GM04504 (cell line): Measurements from ENCODE around the gene ARHGAP8.
"Not testable (repeated sequence)": the region's sequence is repeated elsewhere in the genome, so short reads cannot be mapped to it uniquely, and the experiment has no call there.

Source experiments
- DNase-seq: peaks from one replicate; pipeline ENCODE4 v3.0.0-alpha.2; 2012; ENCODE audit warnings: low read depth

Gene ARHGAP8

GRCh38 chr22:44889255-44889878 is 137.0 kb downstream of the ARHGAP8 start:
- no peak for DNase-seq

GRCh38 chr22:44890416-44891292 is 138.3 kb downstream of the ARHGAP8 start:
- DNase-seq = no peak

- no peak for DNase-seq
These were observed 138.9 kb downstream of the ARHGAP8 start for GRCh38 chr22:44891293-44891747.

- no peak for DNase-seq
These were observed 139.4 kb downstream of the ARHGAP8 start for GRCh38 chr22:44891791-44892190.

GRCh38 chr22:44892243-44892642 is 139.9 kb downstream of the ARHGAP8 start:
- DNase-seq = no peak

GRCh38 chr22:44892803-44893730 is 140.7 kb downstream of the ARHGAP8 start:
- no peak for DNase-seq

- no peak for DNase-seq
These were observed 141.3 kb downstream of the ARHGAP8 start for GRCh38 chr22:44893731-44894080.

- DNase-seq = no peak
These were observed 141.9 kb downstream of the ARHGAP8 start for GRCh38 chr22:44894321-44894720.

- DNase-seq = no peak
These were observed 142.4 kb downstream of the ARHGAP8 start for GRCh38 chr22:44894782-44895181.

GRCh38 chr22:44895296-44896055 is 143.1 kb downstream of the ARHGAP8 start:
- no peak for DNase-seq

- DNase-seq = no peak
These were observed 145.9 kb downstream of the ARHGAP8 start for GRCh38 chr22:44898236-44898635.

GRCh38 chr22:44901301-44901700 is 148.9 kb downstream of the ARHGAP8 start:
- no peak for DNase-seq

- not testable (repeated sequence) for DNase-seq
These were observed 150.8 kb downstream of the ARHGAP8 start for GRCh38 chr22:44903164-44903563.

GRCh38 chr22:44904492-44905152 is 152.2 kb downstream of the ARHGAP8 start:
- not testable (repeated sequence) for DNase-seq

GRCh38 chr22:44906248-44906936 is 154.0 kb downstream of the ARHGAP8 start:
- DNase-seq = no peak

- DNase-seq = no peak
These were observed 154.7 kb downstream of the ARHGAP8 start for GRCh38 chr22:44906999-44907644.

- no peak for DNase-seq
These were observed 155.7 kb downstream of the ARHGAP8 start for GRCh38 chr22:44907765-44908737.

GRCh38 chr22:44909241-44909640 is 156.9 kb downstream of the ARHGAP8 start:
- DNase-seq = no peak
